Stimulated activated CD4-positive, alpha-beta T cell treated with anti-CD3 and anti-CD28 coated beads, Interleukin-12 subunit alpha, Interleukin-12 subunit beta, amount 100 ng/mL, for 48 hours (primary cell): ENCODE data around the gene HS6ST3.

Experiments
- DNase-seq, 3 donors: peaks; one replicate each; pipeline ENCODE4 v3.0.0-alpha.2; 2020; ENCODE audit warnings: low read depth in 2 of 3, low spot score in 1 of 3

The HS6ST3 gene

GRCh38 chr13:96781141-96781540 is 691.2 kb downstream of the HS6ST3 start:
- no peak for DNase-seq

GRCh38 chr13:96782186-96782585 is 692.3 kb downstream of the HS6ST3 start:
- no peak for DNase-seq

- DNase-seq: no peak
These were observed 693.1 kb downstream of the HS6ST3 start for GRCh38 chr13:96783057-96783456.

GRCh38 chr13:96783511-96783910 is 693.6 kb downstream of the HS6ST3 start:
- DNase-seq: no peak

GRCh38 chr13:96785986-96786385 is 696.1 kb downstream of the HS6ST3 start:
- no peak for DNase-seq

- no peak for DNase-seq
These were observed 702.3 kb downstream of the HS6ST3 start for GRCh38 chr13:96792188-96792587.

GRCh38 chr13:96792736-96793403 is 703.0 kb downstream of the HS6ST3 start:
- DNase-seq: no peak

- no peak for DNase-seq
These were observed 703.5 kb downstream of the HS6ST3 start for GRCh38 chr13:96793404-96793755.

GRCh38 chr13:96794669-96795068 is 704.8 kb downstream of the HS6ST3 start:
- no peak for DNase-seq

GRCh38 chr13:96795670-96796069 is 705.8 kb downstream of the HS6ST3 start:
- no peak for DNase-seq

- no peak for DNase-seq
These were observed 706.3 kb downstream of the HS6ST3 start for GRCh38 chr13:96796091-96796633.

GRCh38 chr13:96797136-96797535 is 707.2 kb downstream of the HS6ST3 start:
- DNase-seq: no peak

GRCh38 chr13:96803456-96804100 is 713.7 kb downstream of the HS6ST3 start:
- DNase-seq: no peak

GRCh38 chr13:96804174-96804573 is 714.3 kb downstream of the HS6ST3 start:
- DNase-seq: no peak

- no peak for DNase-seq
These were observed 716.8 kb downstream of the HS6ST3 start for GRCh38 chr13:96806746-96807145.

- no peak for DNase-seq
These were observed 719.6 kb downstream of the HS6ST3 start for GRCh38 chr13:96809366-96810096.

GRCh38 chr13:96810104-96810503 is 720.2 kb downstream of the HS6ST3 start:
- DNase-seq: no peak

GRCh38 chr13:96811049-96811448 is 721.1 kb downstream of the HS6ST3 start:
- DNase-seq: no peak

GRCh38 chr13:96816261-96816660 is 726.4 kb downstream of the HS6ST3 start:
- no peak for DNase-seq

- no peak for DNase-seq
These were observed 727.0 kb downstream of the HS6ST3 start for GRCh38 chr13:96816874-96817273.

- DNase-seq: no peak
These were observed 727.5 kb downstream of the HS6ST3 start for GRCh38 chr13:96817336-96817941.

- no peak for DNase-seq
These were observed 729.5 kb downstream of the HS6ST3 start for GRCh38 chr13:96819375-96819774.
